LNCaP clone FGC (cell line): ENCODE measurements around the gene RXYLT1.

Source experiments
- DNase-seq: peaks from one replicate; pipeline ENCODE4 v3.0.0-alpha.2; 2011; ENCODE audit warnings: low read depth
- H3K4me3 ChIP-seq: 2 replicates; pipeline ENCODE4 v1.5.1; 2011; ENCODE audit warnings: mild to moderate bottlenecking, low read depth, low read length, control low read depth
- TF ChIP-seq, protein P1 (sequence below): IDR thresholded peaks from 2 replicates; pipeline ENCODE4 v1.5.1; 2012; ENCODE audit warnings: mild to moderate bottlenecking; ENCODE audit not compliant: control insufficient read depth, insufficient read depth; ENCODE audit errors: extremely low read depth

Gene RXYLT1

DNA sequence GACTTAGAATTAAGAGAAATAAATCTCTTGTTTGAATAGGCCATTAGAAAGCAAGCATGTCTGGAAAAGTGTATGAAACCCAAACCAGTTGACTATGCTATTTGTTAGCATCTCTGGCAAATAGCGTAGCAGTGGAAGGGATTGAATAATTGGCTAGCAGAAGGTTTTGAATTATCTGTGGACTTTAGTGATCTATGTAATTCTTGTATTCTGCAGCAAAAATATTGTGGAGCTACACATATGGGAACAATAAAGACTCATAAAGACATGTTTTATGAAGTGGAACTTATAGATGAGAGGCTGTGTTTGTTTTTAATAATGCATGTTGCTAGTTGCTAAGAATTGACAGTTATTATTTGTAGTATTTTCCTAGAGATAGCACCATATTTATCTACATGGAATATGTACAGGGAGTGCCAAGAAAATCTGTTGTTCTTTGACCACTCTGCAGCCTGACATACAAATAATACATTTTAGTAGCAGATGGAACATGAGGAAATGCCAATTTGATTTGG, 69.5 kb downstream of the RXYLT1 start:
- TF ChIP-seq, protein P1, sequence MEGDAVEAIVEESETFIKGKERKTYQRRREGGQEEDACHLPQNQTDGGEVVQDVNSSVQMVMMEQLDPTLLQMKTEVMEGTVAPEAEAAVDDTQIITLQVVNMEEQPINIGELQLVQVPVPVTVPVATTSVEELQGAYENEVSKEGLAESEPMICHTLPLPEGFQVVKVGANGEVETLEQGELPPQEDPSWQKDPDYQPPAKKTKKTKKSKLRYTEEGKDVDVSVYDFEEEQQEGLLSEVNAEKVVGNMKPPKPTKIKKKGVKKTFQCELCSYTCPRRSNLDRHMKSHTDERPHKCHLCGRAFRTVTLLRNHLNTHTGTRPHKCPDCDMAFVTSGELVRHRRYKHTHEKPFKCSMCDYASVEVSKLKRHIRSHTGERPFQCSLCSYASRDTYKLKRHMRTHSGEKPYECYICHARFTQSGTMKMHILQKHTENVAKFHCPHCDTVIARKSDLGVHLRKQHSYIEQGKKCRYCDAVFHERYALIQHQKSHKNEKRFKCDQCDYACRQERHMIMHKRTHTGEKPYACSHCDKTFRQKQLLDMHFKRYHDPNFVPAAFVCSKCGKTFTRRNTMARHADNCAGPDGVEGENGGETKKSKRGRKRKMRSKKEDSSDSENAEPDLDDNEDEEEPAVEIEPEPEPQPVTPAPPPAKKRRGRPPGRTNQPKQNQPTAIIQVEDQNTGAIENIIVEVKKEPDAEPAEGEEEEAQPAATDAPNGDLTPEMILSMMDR: no peak
- no peak overlapping the region for H3K4me3 ChIP-seq
- DNase-seq: no peak

DNA sequence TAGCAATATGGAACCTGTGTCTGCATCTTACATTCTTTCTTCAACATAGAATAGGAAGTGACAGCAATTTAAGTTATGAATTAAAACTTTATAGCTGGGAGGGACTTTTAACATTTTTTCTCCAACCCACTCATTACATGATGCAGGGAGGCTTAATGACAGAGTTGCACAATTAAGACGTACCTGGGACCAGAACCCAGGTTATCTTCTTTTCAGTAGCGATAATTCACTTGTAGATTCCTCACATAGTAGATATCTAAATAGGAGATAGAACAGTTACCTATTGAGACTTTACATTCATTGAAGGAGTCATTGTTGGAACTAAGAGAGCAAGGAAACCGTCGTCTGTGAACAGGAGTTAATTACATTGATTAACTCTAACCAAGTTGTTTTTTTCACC, 69.9 kb downstream of the RXYLT1 start:
- no peak overlapping the region for H3K4me3 ChIP-seq
- no peak for DNase-seq
- TF ChIP-seq, protein P1: no peak

DNA sequence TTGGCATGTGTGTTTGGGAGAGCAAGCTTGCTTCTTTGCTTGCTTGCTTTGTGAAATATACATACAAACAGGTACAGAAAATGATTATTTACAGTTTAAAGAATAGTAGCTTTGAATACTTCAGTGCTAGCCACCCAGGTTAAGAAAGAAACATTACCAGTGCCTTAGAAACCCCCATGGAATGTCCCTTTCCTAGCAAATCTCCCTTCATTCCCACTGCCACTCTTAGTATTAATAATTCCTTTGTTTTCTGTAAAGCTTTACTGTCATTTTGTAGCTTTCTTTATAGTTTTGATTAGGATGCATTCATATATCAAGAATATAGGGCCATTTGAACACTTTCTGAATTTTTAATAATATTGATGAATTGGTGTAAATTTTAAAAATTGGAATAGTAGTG, 74.3 kb downstream of the RXYLT1 start:
- TF ChIP-seq, protein P1: no peak
- H3K4me3 ChIP-seq: no peak overlapping the region
- DNase-seq: no peak

DNA sequence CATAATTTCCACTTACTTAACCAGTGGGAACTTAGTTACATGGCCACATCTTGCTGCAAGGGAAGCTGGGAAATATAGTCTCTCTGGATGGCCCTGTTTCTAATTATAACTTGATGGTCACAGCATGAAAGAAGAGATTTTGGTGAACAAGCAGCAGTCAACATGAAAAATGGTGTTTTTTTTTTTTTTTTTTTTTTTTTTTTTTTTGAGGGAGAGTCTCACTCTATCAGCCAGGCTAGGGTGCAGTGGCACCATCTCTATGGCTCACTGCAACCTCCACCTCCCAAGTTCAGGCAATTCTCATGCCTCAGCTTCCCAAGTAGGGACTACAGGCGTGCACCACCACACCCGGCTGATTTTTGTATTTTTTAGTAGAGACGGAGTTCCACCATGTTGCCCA, 75.6 kb downstream of the RXYLT1 start:
- DNase-seq: no peak
- H3K4me3 ChIP-seq: no peak overlapping the region
- TF ChIP-seq, protein P1: no peak

DNA sequence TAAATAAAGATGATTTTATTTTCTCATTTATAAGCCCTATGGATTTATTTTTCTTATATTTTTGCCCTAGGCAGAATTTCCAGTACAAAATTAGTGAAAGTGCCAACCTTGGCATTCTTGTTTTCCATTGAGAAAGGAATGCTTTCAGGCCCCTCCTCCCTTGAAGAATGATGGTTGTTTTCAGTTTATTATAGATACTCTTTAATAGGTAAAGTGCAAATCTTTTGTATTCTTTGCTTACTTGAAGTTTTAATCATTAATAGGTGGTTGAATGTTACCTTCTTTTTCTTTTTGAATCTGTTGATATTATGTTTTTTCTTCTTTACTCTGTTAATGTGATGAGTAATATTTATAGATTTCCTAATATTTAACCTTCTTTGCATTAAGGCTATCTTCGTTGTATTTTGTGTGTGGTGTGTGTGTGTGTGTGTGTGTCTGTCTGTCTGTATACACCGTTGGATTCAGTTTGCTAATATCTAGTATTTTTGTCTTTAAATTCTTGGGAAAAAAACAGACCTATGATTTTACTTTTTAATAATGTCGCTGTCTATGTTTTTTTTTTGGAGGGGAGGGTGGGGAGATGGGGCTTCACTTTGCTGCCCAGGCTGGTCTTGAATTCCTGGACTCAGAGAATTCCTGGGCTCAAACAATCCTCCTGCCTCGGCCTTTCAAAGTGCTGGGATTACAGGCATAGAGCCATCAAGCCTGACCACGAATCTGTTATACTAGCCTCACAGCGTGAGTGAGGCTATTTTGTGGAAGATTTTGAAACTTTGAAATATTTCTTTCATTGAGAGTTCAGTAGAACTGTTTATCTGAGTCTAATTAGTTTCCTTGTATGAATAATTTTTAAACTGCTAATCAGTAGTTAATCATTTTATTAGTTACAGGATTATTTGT, 78.3 kb downstream of the RXYLT1 start:
- no peak overlapping the region for H3K4me3 ChIP-seq
- TF ChIP-seq, protein P1: no peak

More for the DNA sequence above, 78.3 kb downstream of the RXYLT1 start:
- no peak for DNase-seq
